Measurements from ENCODE around the gene MCM3. TPM values are rescaled to one million over a fixed set of nuclear protein-coding genes. Genes with fewer than 3 reads are reported as not detected.

The MCM3 gene
- total RNA-seq, 1 donor, result 49.7 TPM

- TF ChIP-seq CTCF (IDR thresholded peaks at IDR 0.05; ENCODE audit: insufficient read depth, low read depth, low read length), result no peak
- H3K4me3 ChIP-seq (ENCODE audit: low read depth, low read length), result no peak overlapping the region
- DNase-seq (ENCODE audit: low read depth), result no peak
Measured at GRCh38 chr6:52312461-52312860, 27.9 kb upstream of the MCM3 start.

GRCh38 chr6:52310932-52311331, 26.4 kb upstream of the MCM3 start:
- H3K4me3 ChIP-seq (ENCODE audit: low read depth, low read length), result no peak overlapping the region
- no peak for DNase-seq (ENCODE audit: low read depth)
- no peak for TF ChIP-seq CTCF (IDR thresholded peaks at IDR 0.05; ENCODE audit: insufficient read depth, low read depth, low read length)

GRCh38 chr6:52307900-52308372, 23.4 kb upstream of the MCM3 start:
- TF ChIP-seq CTCF (IDR thresholded peaks at IDR 0.05; ENCODE audit: insufficient read depth, low read depth, low read length), result no peak
- peak; percentile 10 for DNase-seq (ENCODE audit: low read depth)
- H3K4me3 ChIP-seq (ENCODE audit: low read depth, low read length), result no peak overlapping the region

GRCh38 chr6:52306972-52307870, 22.7 kb upstream of the MCM3 start:
- H3K4me3 ChIP-seq (ENCODE audit: low read depth, low read length), result no peak overlapping the region
- no peak for TF ChIP-seq CTCF (IDR thresholded peaks at IDR 0.05; ENCODE audit: insufficient read depth, low read depth, low read length)
- no peak for DNase-seq (ENCODE audit: low read depth)

GRCh38 chr6:52305948-52306767, 21.6 kb upstream of the MCM3 start:
- no peak for TF ChIP-seq CTCF (IDR thresholded peaks at IDR 0.05; ENCODE audit: insufficient read depth, low read depth, low read length)
- H3K4me3 ChIP-seq (ENCODE audit: low read depth, low read length), result no peak overlapping the region
- no peak for DNase-seq (ENCODE audit: low read depth)

GRCh38 chr6:52305411-52305810, 20.9 kb upstream of the MCM3 start:
- DNase-seq (ENCODE audit: low read depth), result no peak
- H3K4me3 ChIP-seq (ENCODE audit: low read depth, low read length), result no peak overlapping the region
- TF ChIP-seq CTCF (IDR thresholded peaks at IDR 0.05; ENCODE audit: insufficient read depth, low read depth, low read length), result no peak
